GM19035 (cell line): ENCODE results near the gene METTL26.
A peak's percentile ranks its signal among the peaks of the same experiment; 100 is the strongest.

ENCODE experiments used
- ATAC-seq: cut with Tn5 transposase; IDR thresholded peaks from one replicate; pipeline ENCODE4 v1.9.1; 2021; ENCODE audit not compliant: unreplicated experiment

The METTL26 gene

GRCh38 chr16:641326-642188 is 5.5 kb upstream of the METTL26 start, which contains the start of gene MCRIP2:
TSS of gene MCRIP2 (plus strand) at chr16:641828. CDS start at chr16:641992, 164 bp downstream.
- ATAC-seq, result peak; percentile 61

GRCh38 chr16:640614-641013 is 4.5 kb upstream of the METTL26 start:
- ATAC-seq, result no peak

- ATAC-seq, result no peak
Observed at GRCh38 chr16:638836-639235, 2.7 kb upstream of the METTL26 start.

DNA sequence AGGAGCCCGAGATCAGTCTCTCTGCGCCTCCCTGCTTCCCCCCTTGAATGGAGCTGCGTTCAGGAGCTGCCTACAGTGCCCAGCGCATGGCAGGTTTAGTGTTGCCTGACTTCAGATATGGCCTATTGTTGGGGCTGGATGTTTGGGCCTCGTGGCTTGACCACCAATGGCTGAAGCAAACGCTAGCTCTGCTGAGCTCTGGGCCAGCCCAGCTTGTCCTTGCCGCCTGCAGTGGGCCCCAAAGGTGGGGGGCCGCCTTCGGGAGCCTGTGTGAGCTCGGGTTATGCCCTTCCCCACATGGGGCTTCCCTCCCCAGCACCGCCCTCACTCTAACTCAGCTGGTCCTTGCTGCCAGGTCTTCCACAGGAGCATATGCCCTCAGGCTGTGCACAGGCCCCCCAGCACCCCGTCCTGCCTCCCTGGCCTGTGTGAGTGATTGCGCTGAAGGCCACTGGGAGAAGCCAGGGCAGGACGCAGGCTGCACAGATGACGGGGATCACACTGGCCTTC is 2.0 kb upstream of the METTL26 start:
- no peak for ATAC-seq

- no peak for ATAC-seq
Observed at GRCh38 chr16:637081-638018, 1.2 kb upstream of the METTL26 start.

- peak; percentile 6 for ATAC-seq
Observed at GRCh38 chr16:635573-636205, 416 bp downstream of the METTL26 start.

- no peak for ATAC-seq
Observed at GRCh38 chr16:634996-635395, 1.1 kb downstream of the METTL26 start.

GRCh38 chr16:634051-634670 is 1.9 kb downstream of the METTL26 start:
- no peak for ATAC-seq

GRCh38 chr16:633336-634050 is 2.6 kb downstream of the METTL26 start:
- ATAC-seq, result no peak

- no peak for ATAC-seq
Observed at GRCh38 chr16:632486-633335, 3.4 kb downstream of the METTL26 start.

DNA sequence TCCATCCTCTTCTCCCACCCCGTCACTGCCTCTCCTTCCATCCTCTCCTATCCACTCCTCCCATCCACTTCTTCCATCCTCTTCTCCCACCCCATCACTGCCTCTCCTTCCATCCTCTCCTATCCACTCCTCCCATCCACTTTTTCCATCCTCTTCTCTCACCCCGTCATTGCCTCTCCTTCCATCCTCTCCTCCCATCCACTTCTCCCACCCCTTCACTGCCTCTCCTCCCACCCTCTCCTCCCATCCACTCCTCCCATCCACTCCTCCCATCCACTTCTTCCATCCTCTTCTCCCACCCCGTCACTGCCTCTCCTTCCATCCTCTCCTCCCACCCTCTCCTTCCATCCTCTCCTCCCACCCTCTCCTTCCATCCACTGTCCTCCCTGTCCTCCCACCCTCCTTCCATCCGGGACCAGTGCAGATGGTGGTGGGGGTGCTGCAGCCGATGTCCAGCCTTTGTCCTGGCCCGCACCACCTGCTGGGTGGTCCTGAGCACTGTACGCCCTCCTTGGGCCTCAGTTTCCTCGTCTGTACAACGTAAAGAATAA is 4.2 kb downstream of the METTL26 start:
- ATAC-seq, result no peak

DNA sequence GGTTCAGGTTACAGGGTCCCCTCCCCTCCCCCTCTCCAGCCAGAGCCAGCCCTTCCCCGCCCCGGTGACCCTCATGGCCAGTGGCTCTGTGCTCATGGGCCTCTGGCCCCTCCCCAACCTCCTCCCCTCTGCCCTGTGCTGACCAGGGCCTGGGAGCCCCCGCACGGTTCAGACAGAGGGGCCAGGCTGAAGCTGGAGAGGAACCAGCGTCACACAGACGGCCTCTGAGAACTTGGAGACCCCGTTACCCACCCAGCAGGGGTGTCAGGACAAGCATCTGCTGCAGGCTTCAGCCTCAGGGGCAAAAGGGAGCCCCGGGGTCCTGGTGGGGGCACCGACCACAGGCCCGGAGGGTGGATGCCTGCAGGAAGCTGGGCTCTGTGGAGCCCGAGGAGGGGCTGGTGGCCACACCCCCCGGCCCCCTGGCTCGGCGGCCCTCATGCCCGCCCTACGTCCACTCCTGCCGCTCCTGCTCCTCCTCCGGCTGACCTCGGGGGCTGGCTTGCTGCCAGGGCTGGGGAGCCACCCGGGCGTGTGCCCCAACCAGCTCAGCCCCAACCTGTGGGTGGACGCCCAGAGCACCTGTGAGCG is 5.2 kb downstream of the METTL26 start, which contains the start of gene WFIKKN1:
Gene WFIKKN1 (plus strand): TSS at position 171 of the 591 bp plus-strand sequence. CDS start 269 bp downstream, at position 440.
- ATAC-seq, result no peak

DNA sequence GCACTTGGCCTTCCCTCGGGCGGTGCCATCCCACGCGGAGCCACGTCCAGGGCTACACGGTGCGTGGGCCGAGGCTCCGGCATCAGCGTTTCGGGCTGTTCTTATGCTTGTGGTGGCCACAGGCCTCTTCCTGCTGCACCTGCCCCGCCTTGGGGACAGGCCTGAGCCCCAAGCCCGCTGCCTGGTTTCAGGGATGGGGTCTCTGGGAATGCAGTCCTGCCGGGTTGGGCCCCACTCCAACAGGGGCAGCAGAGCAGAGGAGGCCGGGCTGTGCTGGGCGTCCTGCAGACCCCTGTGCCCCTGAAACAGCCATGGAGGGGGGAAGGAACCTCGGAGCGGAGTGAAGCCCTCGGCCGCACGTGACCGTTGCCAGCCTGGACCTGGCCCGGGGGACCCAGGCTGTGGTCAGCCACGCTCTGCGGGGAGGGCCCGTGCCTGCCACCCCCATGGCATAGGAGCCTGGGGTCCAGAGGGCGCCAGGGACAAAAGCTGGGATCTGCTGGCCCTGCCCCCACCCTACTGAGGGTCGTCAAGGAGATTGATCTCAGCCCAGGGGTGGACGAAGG is 5.8 kb downstream of the METTL26 start:
- ATAC-seq, result no peak

DNA sequence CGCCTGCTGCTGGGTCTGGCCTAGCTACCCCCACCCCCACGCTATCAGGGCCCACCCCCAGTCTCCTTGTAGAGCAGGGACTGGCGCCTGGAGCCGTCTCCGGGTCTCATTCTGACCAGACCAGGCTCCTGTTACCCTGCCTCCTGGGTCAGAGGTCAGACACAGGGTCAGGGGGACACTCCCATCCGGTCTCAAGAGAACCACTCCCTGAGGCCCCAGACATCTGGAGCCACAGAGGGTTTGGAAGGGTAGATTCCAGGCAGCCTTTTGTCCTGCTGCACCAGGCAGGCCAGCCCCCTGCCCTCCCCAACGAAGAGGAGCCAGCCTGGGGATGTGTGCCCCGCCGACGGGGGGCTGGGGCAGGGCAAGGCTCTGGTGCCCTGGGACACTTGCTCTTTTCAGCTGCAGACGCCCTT is 6.3 kb downstream of the METTL26 start:
- ATAC-seq, result no peak

DNA sequence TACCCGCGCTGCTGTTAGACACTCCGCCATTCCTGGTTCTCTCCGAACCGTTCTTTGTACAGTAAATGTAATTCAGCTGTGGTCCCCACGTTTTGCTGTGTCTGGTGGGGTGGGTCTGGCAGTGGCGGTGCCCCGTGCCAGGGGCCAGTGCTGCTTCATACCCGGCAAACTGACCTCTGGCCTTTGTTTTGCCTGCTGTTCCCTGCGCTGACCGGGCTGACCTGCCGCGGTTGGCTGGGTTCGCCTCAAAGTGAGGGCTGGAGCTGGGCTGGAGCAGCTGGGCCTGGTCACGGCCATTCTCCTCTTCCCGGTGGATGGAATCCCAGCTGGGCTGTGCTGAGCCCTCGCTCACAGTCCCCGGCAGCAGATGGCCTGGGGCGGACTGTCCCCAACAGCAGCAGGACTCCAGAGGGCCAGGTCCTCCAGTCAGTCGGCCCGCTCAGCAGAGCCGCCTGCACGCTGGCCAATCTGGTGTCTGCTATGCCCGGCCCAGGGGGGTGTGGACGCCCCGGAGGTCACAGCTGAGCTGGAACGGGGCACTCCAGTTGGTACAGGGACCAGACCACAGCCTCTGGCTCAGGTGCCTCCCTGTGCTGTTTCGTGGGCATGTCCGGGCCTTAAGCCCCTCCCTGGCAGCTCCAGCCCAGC is 6.8 kb downstream of the METTL26 start:
- ATAC-seq, result no peak

DNA sequence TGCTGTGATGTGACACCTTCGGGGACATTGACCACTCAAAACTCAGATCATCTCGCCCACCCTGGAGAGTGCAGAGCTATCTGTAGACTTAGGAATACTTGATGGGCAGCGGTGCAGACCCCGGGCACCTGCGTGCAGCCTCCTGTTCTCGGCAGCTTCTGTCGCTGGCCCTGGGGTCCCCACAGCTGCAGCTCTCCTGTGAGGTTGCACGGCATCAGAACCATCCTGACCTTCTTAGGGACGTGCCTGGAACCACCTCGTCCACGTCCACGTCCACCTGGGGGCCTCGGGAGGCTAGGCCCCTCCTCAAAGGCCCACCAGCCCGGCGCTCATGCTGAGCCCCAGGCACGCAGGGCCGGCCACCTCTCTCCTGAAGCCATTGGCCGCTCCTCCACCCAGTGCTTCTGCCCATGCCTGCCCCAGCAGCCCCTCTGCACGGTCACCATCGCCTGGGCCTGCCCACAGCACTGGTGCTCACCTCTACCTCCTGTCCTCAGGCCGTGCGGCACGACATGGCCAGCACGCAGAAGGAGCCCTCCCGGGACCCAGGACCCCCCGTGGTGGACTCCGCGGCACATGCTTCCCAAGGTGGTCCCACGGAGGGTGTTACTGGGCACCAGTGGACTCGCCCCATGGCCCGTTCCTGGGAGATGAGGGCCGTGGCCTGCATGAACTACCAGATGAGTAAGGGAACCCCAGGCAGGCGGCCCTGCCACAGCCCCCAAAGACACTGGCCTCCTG is 7.6 kb downstream of the METTL26 start:
- no peak for ATAC-seq
